Tibial nerve (tissue), 4 donors: Measurements from ENCODE around the gene OR6S1. TPM values are rescaled to one million over a fixed set of nuclear protein-coding genes. Genes with fewer than 3 reads are reported as not detected.
"Not testable (repeated sequence)": the region's sequence is repeated elsewhere in the genome, so short reads cannot be mapped to it uniquely, and the experiment has no call there.

Experiments used
- DNase-seq, 2 donors: peaks; one replicate each; pipeline ENCODE4 v3.0.0-alpha.2; 2019; ENCODE audit warnings: low spot score in 2 of 2
- H3K27ac ChIP-seq, 4 donors: fragments of 200-600 bp; sonication (generic) in 3 of 4; one replicate each; pipeline ENCODE4 v1.5.1; 2017 to 2019; ENCODE audit warnings: mild to moderate bottlenecking in 1 of 4
- H3K27me3 ChIP-seq, 2 donors: fragments of 200-600 bp; sonication (generic) in 1 of 2; one replicate each; pipeline versions ENCODE4 v1.5.1 to v1.6.0; 2017 to 2019
- H3K36me3 ChIP-seq, 3 donors: fragments of 200-600 bp; sonication (generic); one replicate each; pipeline ENCODE4 v1.5.1; 2018 to 2019
- H3K4me1 ChIP-seq, 4 donors: fragments of 200-600 bp; sonication (generic) in 3 of 4; one replicate each; pipeline ENCODE4 v1.5.1; 2017 to 2019
- H3K4me3 ChIP-seq, 4 donors: fragments of 200-600 bp; sonication (generic) in 3 of 4; one replicate each; pipeline ENCODE4 v1.5.1; 2017 to 2019; ENCODE audit warnings: mild to moderate bottlenecking in 1 of 4, moderate library complexity in 1 of 4
- H3K9me3 ChIP-seq, 4 donors: fragments of 200-600 bp; sonication (generic) in 3 of 4; one replicate each; pipeline ENCODE4 v1.5.1; 2017 to 2019
- EP300 ChIP-seq, 2 donors: sonication (generic); formaldehyde crosslinking; IDR thresholded peaks; one replicate each; pipeline ENCODE4 v1.6.1; 2017; ENCODE audit warnings: antibody characterized with exemption in 2 of 2, mild to moderate bottlenecking in 1 of 2
- POLR2A ChIP-seq, 2 donors: fragments of 450-650 bp; IDR thresholded peaks; one replicate each; pipeline ENCODE4 v1.6.1; 2017; ENCODE audit warnings: antibody characterized with exemption in 2 of 2, mild to moderate bottlenecking in 2 of 2, moderate library complexity in 2 of 2
- WGBS, 2 donors: methylation state at CpG; one replicate each; pipeline ENCODE4 v1.1.5; 2018; 5-methylcytosine and 5-hydroxymethylcytosine counted together
- total RNA-seq, 4 donors: library from RNA; depleted of rRNA; stranded (reverse); fragments of >200 nt; gene quantifications; one replicate each; pipeline ENCODE4 v1.1.0, GENCODE V29; 2016
- TF ChIP-seq, protein P1 (sequence below), 5 experiments: fragments of 200-600 bp in 3 of 5; fragments of 450-650 bp in 2 of 5; sonication (generic) in 3 of 5; IDR thresholded peaks; one replicate each; pipeline ENCODE4 v1.5.1; 2016 to 2019; ENCODE audit warnings: antibody characterized with exemption in 5 of 5, mild to moderate bottlenecking in 3 of 5, moderate library complexity in 2 of 5

Gene OR6S1
- total RNA-seq, 4 donors from 2014 or later = not detected

DNA sequence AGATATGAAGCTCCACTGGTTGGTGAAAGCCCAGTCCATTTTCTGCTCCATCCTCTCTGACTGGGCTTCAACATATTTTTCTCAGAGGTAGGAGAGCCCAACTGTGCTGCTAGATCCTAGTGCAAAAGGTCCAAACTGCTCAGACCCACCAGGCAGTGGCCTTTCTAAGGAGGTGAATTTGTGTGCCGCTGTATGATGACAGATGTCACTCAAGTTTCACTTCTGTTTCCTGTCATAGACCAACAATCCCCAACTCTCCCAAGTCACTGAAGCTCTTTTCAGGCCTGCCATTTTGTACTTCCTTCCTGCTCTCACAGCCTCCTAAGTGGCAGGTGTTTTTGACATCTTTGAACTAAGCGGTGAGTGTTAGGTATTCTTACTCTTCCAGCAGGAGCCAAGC is 26.5 kb upstream of the OR6S1 start:
- Histone ChIP-seq H3K4me3 (no peak overlapping the region), H3K36me3 (no peaks in the 10 kb centered on the region), H3K9me3 (no peaks in the 10 kb centered on the region), H3K4me1 (peaks cover 0 to 10% (median 7%) of the 10 kb centered on the region in 4 donors), H3K27me3 (peaks cover 0 to 22% of the 10 kb centered on the region in 2 donors), H3K27ac (no peak overlapping the region)
- WGBS, 2 donors = 76 to 79% methylated on average over 2 of the region's 2 CpGs
- no peak for DNase-seq
- TF ChIP-seq POLR2A (IDR thresholded peaks at IDR 0.05) = no peak
- TF ChIP-seq, protein P1, sequence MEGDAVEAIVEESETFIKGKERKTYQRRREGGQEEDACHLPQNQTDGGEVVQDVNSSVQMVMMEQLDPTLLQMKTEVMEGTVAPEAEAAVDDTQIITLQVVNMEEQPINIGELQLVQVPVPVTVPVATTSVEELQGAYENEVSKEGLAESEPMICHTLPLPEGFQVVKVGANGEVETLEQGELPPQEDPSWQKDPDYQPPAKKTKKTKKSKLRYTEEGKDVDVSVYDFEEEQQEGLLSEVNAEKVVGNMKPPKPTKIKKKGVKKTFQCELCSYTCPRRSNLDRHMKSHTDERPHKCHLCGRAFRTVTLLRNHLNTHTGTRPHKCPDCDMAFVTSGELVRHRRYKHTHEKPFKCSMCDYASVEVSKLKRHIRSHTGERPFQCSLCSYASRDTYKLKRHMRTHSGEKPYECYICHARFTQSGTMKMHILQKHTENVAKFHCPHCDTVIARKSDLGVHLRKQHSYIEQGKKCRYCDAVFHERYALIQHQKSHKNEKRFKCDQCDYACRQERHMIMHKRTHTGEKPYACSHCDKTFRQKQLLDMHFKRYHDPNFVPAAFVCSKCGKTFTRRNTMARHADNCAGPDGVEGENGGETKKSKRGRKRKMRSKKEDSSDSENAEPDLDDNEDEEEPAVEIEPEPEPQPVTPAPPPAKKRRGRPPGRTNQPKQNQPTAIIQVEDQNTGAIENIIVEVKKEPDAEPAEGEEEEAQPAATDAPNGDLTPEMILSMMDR (IDR thresholded peaks at IDR 0.05) = no peak
- TF ChIP-seq EP300 (IDR thresholded peaks at IDR 0.05) = no peak

DNA sequence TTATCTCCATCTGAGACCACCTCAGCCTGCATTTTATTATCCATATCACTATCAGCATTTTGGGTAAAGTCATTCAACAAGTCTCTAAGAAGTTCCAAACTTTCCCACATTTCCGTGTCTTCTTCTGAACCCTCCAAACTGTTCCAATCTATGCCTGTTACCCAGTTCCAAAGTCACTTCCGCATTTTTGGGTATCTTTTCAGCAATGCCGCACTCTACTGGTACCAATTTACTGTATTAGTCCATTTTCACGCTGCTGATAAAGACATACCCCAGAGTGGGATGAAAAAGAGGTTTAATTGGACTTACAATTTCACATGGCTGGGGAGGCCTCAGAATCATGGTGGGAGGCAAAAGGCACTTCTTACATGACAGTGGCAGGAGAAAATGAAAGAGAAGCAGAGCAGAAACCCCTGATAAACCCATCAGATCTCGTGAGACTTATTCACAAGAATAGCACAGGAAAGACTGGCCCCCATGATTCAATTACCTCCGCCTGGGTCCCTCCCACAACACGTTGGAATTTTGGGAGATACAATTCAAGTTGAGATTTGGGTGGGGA is 25.0 kb upstream of the OR6S1 start:
- Histone ChIP-seq H3K27me3 (peaks cover 0 to 29% of the 10 kb centered on the region in 2 donors), H3K4me1 (peaks cover 0 to 13% (median 9%) of the 10 kb centered on the region in 4 donors)
- not testable (repeated sequence) for DNase-seq, H3K9me3 ChIP-seq, H3K4me3 ChIP-seq, H3K36me3 ChIP-seq, H3K27ac ChIP-seq
- 78 to 83% methylated on average over 7 of the region's 7 CpGs for WGBS, 2 donors

DNA sequence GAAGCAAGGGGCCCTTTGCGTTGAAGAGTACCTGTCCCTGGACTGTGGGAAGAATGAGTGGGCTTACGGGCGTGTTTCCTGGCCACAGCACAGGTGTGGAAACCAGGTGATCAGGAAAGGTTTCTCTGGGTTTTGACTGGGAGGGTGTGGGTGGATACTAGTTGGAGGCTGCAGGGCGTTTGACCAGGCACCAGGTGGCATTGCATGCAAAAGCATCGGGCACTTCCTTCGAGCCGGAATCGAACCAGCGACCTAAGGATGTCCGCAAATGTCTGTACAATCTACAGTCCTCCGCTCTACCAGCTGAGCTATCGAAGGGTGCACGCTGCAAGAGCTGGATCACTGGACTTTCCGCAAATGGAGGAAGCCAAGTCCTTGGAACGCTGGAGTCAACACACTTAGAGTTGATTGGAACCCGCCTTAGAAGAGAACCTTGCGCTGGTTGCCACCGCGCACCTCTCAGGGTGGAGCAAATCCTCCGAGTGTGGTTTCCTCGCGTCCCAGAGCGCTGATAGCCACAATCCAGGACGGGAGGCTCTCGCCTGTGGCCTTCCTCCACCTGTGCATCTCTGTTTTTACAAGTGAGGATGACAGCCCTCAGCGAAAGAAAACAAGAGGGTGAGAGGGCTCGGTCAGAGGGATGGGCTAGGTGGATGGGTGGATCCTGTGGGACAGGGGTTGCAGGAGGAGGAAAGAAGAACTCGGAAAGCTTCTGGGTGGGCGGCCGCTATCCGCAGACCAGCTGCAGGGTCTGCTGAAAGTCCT is 21.7 kb upstream of the OR6S1 start:
- DNase-seq = peak; percentile 13 to 39
- Histone ChIP-seq H3K27me3 (peaks cover 0 to 54% of the 10 kb centered on the region in 2 donors), H3K27ac (no peak overlapping the region), H3K36me3 (no peaks in the 10 kb centered on the region), H3K4me1 (peaks cover 0 to 13% (median 9%) of the 10 kb centered on the region in 4 donors), H3K4me3 (peak overlapping the region; percentile 0 to 53 (median 24)), H3K9me3 (no peaks in the 10 kb centered on the region)
- no peak for TF ChIP-seq POLR2A (IDR thresholded peaks at IDR 0.05)
- TF ChIP-seq, protein P1 (IDR thresholded peaks at IDR 0.05) = peak; percentile 16 to 55 (median 29)
- no peak for TF ChIP-seq EP300 (IDR thresholded peaks at IDR 0.05)
- 3% methylated on average over 31 of the region's 31 CpGs for WGBS, 2 donors

DNA sequence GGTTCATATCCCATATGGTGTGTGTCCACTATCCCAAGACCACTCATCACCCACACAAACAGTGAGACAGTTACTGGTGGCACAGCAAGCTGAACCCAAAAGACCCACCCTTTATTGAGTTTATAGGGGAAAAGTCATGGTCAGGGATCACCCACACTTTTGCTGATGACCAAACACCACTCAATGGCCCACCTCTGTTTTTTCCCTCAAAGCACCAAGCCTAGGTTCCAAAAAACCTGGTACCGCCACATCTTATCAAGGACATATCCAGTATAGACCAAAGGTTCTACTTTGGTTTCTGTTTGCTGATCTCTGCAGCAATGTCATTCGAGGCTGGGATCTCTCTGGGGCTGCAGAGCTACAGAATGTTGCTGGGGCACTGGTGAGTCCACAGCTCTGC is 19.7 kb upstream of the OR6S1 start:
- H3K36me3 ChIP-seq = no peaks in the 10 kb centered on the region
- 68 to 69% methylated on average over 2 of the region's 2 CpGs for WGBS, 2 donors
- peaks cover 0 to 73% of the 10 kb centered on the region in 2 donors for H3K27me3 ChIP-seq
- H3K27ac ChIP-seq = no peak overlapping the region
- no peak overlapping the region for H3K4me3 ChIP-seq
- TF ChIP-seq POLR2A (IDR thresholded peaks at IDR 0.05) (no peak), EP300 (IDR thresholded peaks at IDR 0.05) (no peak)
- TF ChIP-seq, protein P1 (IDR thresholded peaks at IDR 0.05) = no peak
- no peaks in the 10 kb centered on the region for H3K9me3 ChIP-seq
- H3K4me1 ChIP-seq = peaks cover 0 to 13% (median 9%) of the 10 kb centered on the region in 4 donors
- DNase-seq = no peak

DNA sequence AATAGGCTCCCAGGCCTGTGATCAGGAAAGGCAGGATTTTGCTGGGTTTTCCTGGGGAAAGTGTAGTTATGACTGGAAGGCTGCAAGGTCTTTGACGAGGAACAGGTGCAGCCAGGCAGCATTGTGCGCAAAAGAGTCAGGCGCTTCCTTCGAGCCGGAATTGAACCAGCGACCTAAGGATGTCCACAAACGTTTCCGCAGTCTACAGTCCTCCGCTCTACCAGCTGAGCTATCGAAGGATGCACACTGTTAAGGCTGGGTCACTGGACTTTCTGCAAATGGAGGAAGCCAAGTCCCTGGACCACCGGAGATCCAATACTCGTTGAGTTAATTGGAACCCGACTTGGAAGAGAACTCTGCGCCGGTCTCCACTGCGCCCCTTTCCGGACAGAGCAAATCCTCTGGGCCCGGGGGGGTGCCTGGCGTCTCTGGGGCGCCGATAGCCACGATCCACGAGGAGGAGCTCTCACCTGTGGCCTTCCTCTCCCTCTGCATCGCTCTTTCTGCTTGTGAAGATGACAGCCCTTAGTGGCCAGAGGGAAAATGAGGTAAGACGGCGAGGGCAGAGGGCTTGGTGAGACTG is 18.4 kb upstream of the OR6S1 start:
- WGBS, 2 donors = 65 to 69% methylated on average over 26 of the region's 26 CpGs

More for the DNA sequence above, 18.4 kb upstream of the OR6S1 start:
- Histone ChIP-seq H3K36me3 (no peaks in the 10 kb centered on the region), H3K4me3 (no peak overlapping the region), H3K9me3 (no peaks in the 10 kb centered on the region), H3K27ac (no peak overlapping the region), H3K27me3 (peaks cover 0 to 80% of the 10 kb centered on the region in 2 donors), H3K4me1 (peaks cover 0 to 13% (median 9%) of the 10 kb centered on the region in 4 donors)
- TF ChIP-seq EP300 (IDR thresholded peaks at IDR 0.05) (no peak), POLR2A (IDR thresholded peaks at IDR 0.05) (no peak)
- TF ChIP-seq, protein P1 (IDR thresholded peaks at IDR 0.05) = no peak
- DNase-seq = no peak
